K562 (cell line): Measurements from ENCODE around the gene CNGA4. TPM values are rescaled to one million over a fixed set of nuclear protein-coding genes. Genes with fewer than 3 reads are reported as not detected.

Experiments
- ATAC-seq: fragments of 200-7000 bp; cut with Tn5 transposase; 3 replicates; pipeline ENCODE4 v1.9.1; 2020; ENCODE audit warnings: moderate library complexity
- BruUV-seq: library from RNA; stranded (reverse); fragments of 400-500 nt; replicated peaks from 2 replicates; lab custom pipeline; 2021; lab: Mats Ljungman, UMichigan
- CTCF ChIA-PET: fragments of 300-600 bp; formaldehyde crosslinking; extraction: SDS; loops from one replicate; lab custom pipeline; 2021; ENCODE audit warnings: low intra/inter-chr PET ratio; lab: Yijun Ruan, JAX
- POLR2A ChIA-PET: fragments of 300-600, 350-650 bp; sonication (Branson Sonifier 250); formaldehyde crosslinking; extraction: SDS; loops from one replicate; lab custom pipeline; 2021; ENCODE audit warnings: antibody characterized with exemption, inconsistent platforms; lab: Yijun Ruan, JAX
- DNase-seq, 4 experiments: peaks; one replicate each; pipeline versions ENCODE4 v3.0.0 to v3.0.0-alpha.2; 2011 to 2018; ENCODE audit warnings: low spot score in 3 of 4, mixed read lengths in 3 of 4; ENCODE audit errors: extremely low read depth in 1 of 4
- FAIRE-seq: peaks from 2 replicates; lab custom pipeline; 2011; peaks lifted over from hg19 to GRCh38; lab: Jason Lieb, UNC
- H2AFZ ChIP-seq: 2 replicates; pipeline ENCODE4 v1.6.0; 2011; ENCODE audit warnings: low read depth, low read length, control low read depth, inconsistent platforms
- H3K27ac ChIP-seq: fragments of 200-600 bp; 3 replicates; pipeline ENCODE4 v1.8.0; 2011; ENCODE audit warnings: low read depth, mild to moderate bottlenecking, control low read depth, inconsistent platforms, low read length, moderate library complexity, mixed read lengths; ENCODE audit errors: extremely low read depth
- H3K27me3 ChIP-seq, 2 experiments: fragments of 300-600 bp in 1 of 2; 2 replicates in 1 of 2; 3 replicates in 1 of 2; pipeline versions ENCODE4 v1.6.0 to v1.8.0; 2011; ENCODE audit warnings: inconsistent platforms in 2 of 2, low read length in 2 of 2, mild to moderate bottlenecking in 1 of 2, mixed read lengths in 1 of 2, moderate library complexity in 1 of 2; ENCODE audit not compliant: control insufficient read depth in 2 of 2, insufficient read depth in 2 of 2
- H3K36me3 ChIP-seq: fragments of 300-600 bp; 3 replicates; pipeline ENCODE4 v1.8.0; 2011; ENCODE audit warnings: mild to moderate bottlenecking, low read length, inconsistent platforms; ENCODE audit not compliant: control insufficient read depth, insufficient read depth
- H3K4me1 ChIP-seq, 2 experiments: fragments of 200-600 bp in 1 of 2; replicated peaks in 1 of 2; 2 replicates in 1 of 2; 3 replicates in 1 of 2; pipeline versions ENCODE4 v1.5.1 to v1.8.0; 2011; ENCODE audit warnings: inconsistent platforms in 2 of 2, low read length in 2 of 2, mild to moderate bottlenecking in 1 of 2, mixed read lengths in 1 of 2, moderate library complexity in 1 of 2; ENCODE audit not compliant: control insufficient read depth in 2 of 2, insufficient read depth in 2 of 2
- H3K4me2 ChIP-seq: 2 replicates; pipeline ENCODE4 v1.6.1; 2011; ENCODE audit warnings: low read length, control low read depth, inconsistent platforms, mixed read lengths; ENCODE audit not compliant: insufficient read depth
- H3K4me3 ChIP-seq: fragments of 200-600 bp; sonication (generic), shearing (Covaris generic); 2 replicates; pipeline ENCODE4 v1.5.1; 2016; ENCODE audit warnings: control low read depth, inconsistent platforms
- H3K79me2 ChIP-seq: fragments of 200-600 bp; 3 replicates; pipeline ENCODE4 v1.8.0; 2011; ENCODE audit warnings: low read length, inconsistent platforms; ENCODE audit not compliant: control insufficient read depth, insufficient read depth
- H3K9ac ChIP-seq, 2 experiments: 2 replicates each; pipeline versions ENCODE4 v1.6.0 to v1.6.1; 2011; ENCODE audit warnings: low read depth in 2 of 2, low read length in 2 of 2, control low read depth in 1 of 2, inconsistent platforms in 1 of 2, mild to moderate bottlenecking in 1 of 2, mixed read lengths in 1 of 2; ENCODE audit not compliant: insufficient read depth in 1 of 2
- H3K9me1 ChIP-seq: one replicate; pipeline ENCODE4 v1.6.0; 2011; ENCODE audit warnings: inconsistent platforms, mild to moderate bottlenecking, low read length, moderate library complexity; ENCODE audit not compliant: control insufficient read depth, insufficient read depth
- H3K9me3 ChIP-seq: replicated peaks from 2 replicates; pipeline ENCODE4 v1.5.1; 2011; ENCODE audit warnings: low read depth, low read length, inconsistent platforms; ENCODE audit not compliant: control insufficient read depth, insufficient read depth
- H4K20me1 ChIP-seq: replicated peaks from 2 replicates; pipeline ENCODE4 v1.6.1; 2011; ENCODE audit warnings: low read length, inconsistent platforms, mixed read lengths; ENCODE audit not compliant: control insufficient read depth, insufficient read depth
- ATF1 ChIP-seq, 2 experiments: fragments of 450-650 bp in 1 of 2; IDR thresholded peaks; 2 replicates each; pipeline ENCODE4 v1.6.1; 2016; ENCODE audit warnings: missing compliant biosample characterization in 1 of 2, missing genetic modification characterization in 1 of 2
- CEBPB ChIP-seq: fragments of 450-650 bp; IDR thresholded peaks from 2 replicates; pipeline ENCODE4 v1.6.1; 2016; ENCODE audit warnings: missing genetic modification characterization, missing compliant biosample characterization
- CEBPG ChIP-seq, 3 experiments: fragments of 200-800 bp in 1 of 3; sonication (Bioruptor generic) in 1 of 3; sonication (generic) in 1 of 3; formaldehyde crosslinking in 1 of 3; IDR thresholded peaks in 2 of 3; conservative IDR thresholded peaks in 1 of 3; 2 replicates each; pipeline versions ENCODE4 v1.6.1 to v1.8.0; 2016 to 2022; ENCODE audit warnings: missing compliant biosample characterization in 2 of 3, missing genetic modification characterization in 2 of 3, mild to moderate bottlenecking in 1 of 3, missing genetic modification reagents in 1 of 3
- CGGBP1 ChIP-seq: fragments of 250-450 bp; sonication (Bioruptor Pico); IDR thresholded peaks from 2 replicates; pipeline ENCODE4 v1.9.0; 2021; ENCODE audit warnings: mild to moderate bottlenecking
- GABPA ChIP-seq: fragments of 200-800 bp; sonication (Bioruptor generic); conservative IDR thresholded peaks from 2 replicates; pipeline ENCODE4 v1.6.1; 2016; ENCODE audit warnings: low read depth, missing genetic modification characterization, missing compliant biosample characterization
- MAFG ChIP-seq: fragments of 450-650 bp; conservative IDR thresholded peaks from 2 replicates; pipeline ENCODE4 v1.6.1; 2016; ENCODE audit warnings: missing genetic modification characterization, missing compliant biosample characterization
- NR3C1 ChIP-seq: sonication (generic); formaldehyde crosslinking; IDR thresholded peaks from 2 replicates; pipeline ENCODE4 v1.8.1; 2022; ENCODE audit warnings: missing genetic modification reagents
- PML ChIP-seq: IDR thresholded peaks from 2 replicates; pipeline ENCODE4 v1.6.1; 2012; ENCODE audit warnings: low read length, inconsistent platforms
- RBM15 ChIP-seq: fragments of 200-400 bp; formaldehyde crosslinking; IDR thresholded peaks from 2 replicates; pipeline ENCODE4 v1.6.1; 2018; ENCODE audit warnings: mild to moderate bottlenecking, low read length, moderate library complexity; ENCODE audit not compliant: insufficient read depth
- SLC30A9 ChIP-seq: fragments of 250-450 bp; sonication (Bioruptor Pico); IDR thresholded peaks from 2 replicates; pipeline ENCODE4 v1.8.0; 2022; ENCODE audit warnings: mild to moderate bottlenecking, moderate library complexity
- ZBTB2 ChIP-seq: fragments of 450-650 bp; IDR thresholded peaks from 2 replicates; pipeline ENCODE4 v1.6.1; 2016; ENCODE audit warnings: antibody characterized with exemption
- ZBTB49 ChIP-seq: sonication (generic); formaldehyde crosslinking; IDR thresholded peaks from 2 replicates; pipeline ENCODE4 v1.8.0; 2022; ENCODE audit warnings: missing genetic modification reagents, mild to moderate bottlenecking, borderline replicate concordance
- WGBS: fragments of 100-300 bp; shearing (Covaris generic); methylation state at CpG from one replicate; pipeline ENCODE4 v1.1.6; 2016; ENCODE audit warnings: low coverage, mixed read lengths; ENCODE audit not compliant: insufficient coverage; ENCODE audit errors: missing lambda C conversion rate; 5-methylcytosine and 5-hydroxymethylcytosine counted together
- in situ Hi-C: fragments of 300-500 bp; cut with MboI; formaldehyde crosslinking; loops from 4 replicates; pipeline ENCODE4 v1.15.0; 2018; ENCODE audit warnings: inconsistent platforms, mixed read lengths
- intact Hi-C: fragments of 100-400 bp; cut with micrococcal nuclease; formaldehyde crosslinking; loops from 2 replicates; pipeline ENCODE4 v1.14.2; 2022
- polyA plus RNA-seq, 8 experiments: library from polyadenylated mRNA; depleted of rRNA in 4 of 8; stranded (reverse) in 5 of 8; unstranded in 3 of 8; fragments of >200 nt; fragmentation: Nextera tagmentation in 2 of 8; fragmentation: Illumina TruSeq in 1 of 8; extraction: Ambion mirVana in 2 of 8; extraction: Trizol in 1 of 8; gene quantifications; 2 replicates each; pipeline versions ENCODE4 v1.2.1 to v1.2.3, GENCODE V29; 2011 to 2014; ENCODE audit warnings: inconsistent platforms in 1 of 8, missing spikeins in 1 of 8
- total RNA-seq, 7 experiments: library from RNA; depleted of rRNA in 6 of 7; stranded (reverse); fragments of >200 nt in 6 of 7; fragmentation: Illumina TruSeq in 2 of 7; extraction: Trizol in 2 of 7; gene quantifications; 2 replicates each; pipeline versions ENCODE4 v1.2.1 to v1.2.3, GENCODE V29; 2011 to 2021; ENCODE audit warnings: low replicate concordance in 1 of 7

CNGA4 gene
- total and polyA plus RNA-seq, 9 of the 15 experiments (the other 6 are each of a cell fraction or from before 2014, with no cell fraction given): 0.04 to 0.09 (median 0.06) TPM; not detected in 6

- in situ Hi-C loops: no loop called here
- no peaks in the 10 kb centered on the region; the same call in 2 of the 3 replicates for H3K79me2 ChIP-seq
- H3K4me2 ChIP-seq: no peak overlapping the region
- no peak overlapping the region for H3K9ac ChIP-seq
- 100% methylated on average over 1 of the region's 1 CpG for WGBS
- H3K9me1 ChIP-seq: no peaks in the 10 kb centered on the region
- no peaks in the 10 kb centered on the region for H4K20me1 ChIP-seq
- H3K27ac ChIP-seq: no peak overlapping the region
- no peak overlapping the region for H3K4me3 ChIP-seq
- TF ChIP-seq CEBPG (CRISPR knock-in tag; IDR thresholded peaks at IDR 0.05) (no peak), CEBPG (tag; conservative IDR thresholded peaks at IDR 0.05 in 1 of 2, IDR thresholded peaks at IDR 0.05 in 1 of 2) (peak; percentile 8 to 39; a peak in 1 of 4 replicates), CEBPB (tag) (peak; percentile 87), SLC30A9 (no peak)
- H2AFZ ChIP-seq: no peak overlapping the region
- ATAC-seq: no peak
- no peaks in the 10 kb centered on the region; a peak in 1 of 5 replicates for H3K27me3 ChIP-seq
- no TSS peak for BruUV-seq
- H3K36me3 ChIP-seq: peaks cover 12% of the 10 kb centered on the region; the same call in 2 of the 3 replicates
- CTCF ChIA-PET: no interaction called here
- no peak for DNase-seq
- POLR2A ChIA-PET: interaction anchor here (0.6 to 0.7 kb wide), 2 partner anchors 13 to 30 kb away, joined by 3 read pairs; no protein-coding TSS in a partner anchor
- intact Hi-C loops: no loop called here
- no peaks in the 10 kb centered on the region for H3K9me3 ChIP-seq
- H3K4me1 ChIP-seq: no peaks in the 10 kb centered on the region
- FAIRE-seq: no peak
These were observed 34.2 kb upstream of the CNGA4 start for GRCh38 chr11:6204706-6205105.

GRCh38 chr11:6205366-6205765 is 33.5 kb upstream of the CNGA4 start, which contains the start of gene C11orf42:
TSS of gene C11orf42 (plus strand) at chr11:6205557. CDS start at chr11:6205616, 59 bp downstream.
- Histone ChIP-seq H3K9me3 (no peaks in the 10 kb centered on the region), H3K9me1 (no peaks in the 10 kb centered on the region), H3K27ac (no peak within 1 kb of the TSS), H3K27me3 (no peaks in the 10 kb centered on the region), H2AFZ (no peak within 1 kb of the TSS), H3K36me3 (peaks cover 16% of the 10 kb centered on the region; the same call in 2 of the 3 replicates), H3K9ac (peak within 1 kb of the TSS in 1 of 2 experiments; percentile 48; a peak in 1 of 4 replicates), H3K4me2 (no peak within 1 kb of the TSS), H4K20me1 (no peaks in the 10 kb centered on the region), H3K4me3 (no peak within 1 kb of the TSS), H3K79me2 (no peaks in the 10 kb centered on the region), H3K4me1 (no peaks in the 10 kb centered on the region)
- ChIA-PET POLR2A (no interaction called here), CTCF (no interaction called here)
- FAIRE-seq (no peak), DNase-seq (no peak), ATAC-seq (no peak)
- no TSS peak for BruUV-seq
- in situ Hi-C loops: no loop called here
- intact Hi-C loops: no loop called here
- WGBS: 43% methylated on average over 1 of the region's 1 CpG
- TF ChIP-seq GABPA (tag): no peak
- TF ChIP-seq NR3C1 (CRISPR knock-in tag): no peak
- TF ChIP-seq PML: no peak
- TF ChIP-seq ZBTB49: no peak
- no peak for TF ChIP-seq CGGBP1 (CRISPR knock-in tag)
- no peak for TF ChIP-seq ATF1 (CRISPR knock-in tag; IDR thresholded peaks at IDR 0.05)
- TF ChIP-seq ATF1 (tag; IDR thresholded peaks at IDR 0.05): no peak
- no peak for TF ChIP-seq RBM15
- no peak for TF ChIP-seq ZBTB2
- no peak for TF ChIP-seq MAFG
